GM23338 (cell line): ENCODE results near the gene TRIP4. TPM values are rescaled to one million over a fixed set of nuclear protein-coding genes. Genes with fewer than 3 reads are reported as not detected.

Experiments used
- ATAC-seq: fragments of 200-7000 bp; cut with Tn5 transposase; 3 replicates; pipeline ENCODE4 v1.9.1; 2020
- DNase-seq: peaks from one replicate; pipeline ENCODE4 v3.0.0-alpha.2; 2015; ENCODE audit warnings: low spot score
- H2AFZ ChIP-seq: fragments of 200-600 bp; sonication (generic); 2 replicates; pipeline ENCODE4 v1.8.0; 2016; ENCODE audit warnings: antibody characterized with exemption, mild to moderate bottlenecking, moderate library complexity
- H3F3A ChIP-seq: fragments of 200-600 bp; sonication (generic); replicated peaks from 2 replicates; pipeline ENCODE4 v1.8.0; 2017; ENCODE audit warnings: antibody characterized with exemption, mixed run types, low read depth
- H3K27ac ChIP-seq: fragments of 200-600 bp; sonication (generic); 2 replicates; pipeline ENCODE4 v1.6.1; 2016; ENCODE audit warnings: low read depth
- H3K27me3 ChIP-seq: fragments of 200-600 bp; sonication (generic); 2 replicates; pipeline ENCODE4 v1.8.0; 2016; ENCODE audit warnings: mild to moderate bottlenecking, mixed run types, moderate library complexity; ENCODE audit not compliant: insufficient read depth
- H3K36me3 ChIP-seq: fragments of 200-600 bp; sonication (generic); 2 replicates; pipeline ENCODE4 v1.8.0; 2016; ENCODE audit warnings: mild to moderate bottlenecking; ENCODE audit not compliant: insufficient read depth
- H3K4me1 ChIP-seq: fragments of 200-600 bp; sonication (generic); 2 replicates; pipeline ENCODE4 v1.8.0; 2016; ENCODE audit warnings: mild to moderate bottlenecking, moderate library complexity; ENCODE audit not compliant: insufficient read depth
- H3K4me2 ChIP-seq: fragments of 200-600 bp; sonication (generic); 2 replicates; pipeline ENCODE4 v1.7.1; 2017; ENCODE audit warnings: mixed run types
- H3K4me3 ChIP-seq: fragments of 200-600 bp; sonication (generic); 2 replicates; pipeline ENCODE4 v1.6.1; 2016; ENCODE audit warnings: mixed run types
- H3K79me2 ChIP-seq: fragments of 200-600 bp; sonication (generic); replicated peaks from 2 replicates; pipeline ENCODE4 v1.8.0; 2017; ENCODE audit warnings: mild to moderate bottlenecking; ENCODE audit not compliant: insufficient read depth
- H3K9me2 ChIP-seq: fragments of 200-600 bp; sonication (generic); 2 replicates; pipeline ENCODE4 v1.8.0; 2017; ENCODE audit not compliant: insufficient read depth
- H4K20me1 ChIP-seq: fragments of 200-600 bp; sonication (generic); replicated peaks from 2 replicates; pipeline ENCODE4 v1.8.0; 2017; ENCODE audit warnings: mild to moderate bottlenecking; ENCODE audit not compliant: insufficient read depth
- H3K27ac Mint-ChIP-seq: 2 replicates; pipeline ENCODE4 v1.8.0; 2020; ENCODE audit warnings: inconsistent platforms, mild to moderate bottlenecking, moderate library complexity, mixed read lengths
- H3K27me3 Mint-ChIP-seq: 3 replicates; pipeline ENCODE4 v1.8.0; 2022; ENCODE audit warnings: low read depth, mild to moderate bottlenecking, moderate library complexity, mixed read lengths, inconsistent platforms; ENCODE audit not compliant: insufficient read depth, poor library complexity
- H3K36me3 Mint-ChIP-seq: 3 replicates; pipeline ENCODE4 v1.8.0; 2021; ENCODE audit warnings: low read depth, mild to moderate bottlenecking, inconsistent platforms, moderate library complexity, mixed read lengths
- H3K4me1 Mint-ChIP-seq: 3 replicates; pipeline ENCODE4 v1.8.0; 2020; ENCODE audit warnings: mild to moderate bottlenecking, inconsistent platforms, mixed read lengths
- H3K4me3 Mint-ChIP-seq: 3 replicates; pipeline ENCODE4 v1.8.0; 2021; ENCODE audit warnings: moderate library complexity, mild to moderate bottlenecking, inconsistent platforms, mixed read lengths
- H3K9me3 Mint-ChIP-seq: 3 replicates; pipeline ENCODE4 v1.8.0; 2020; ENCODE audit warnings: moderate library complexity, mild to moderate bottlenecking, inconsistent platforms, mixed read lengths
- CREB1 ChIP-seq: fragments of 250-450 bp; sonication (Bioruptor Pico); IDR thresholded peaks from 2 replicates; pipeline ENCODE4 v1.5.0; 2020; ENCODE audit warnings: low read depth, mild to moderate bottlenecking, moderate library complexity
- ETS1 ChIP-seq: IDR thresholded peaks from 2 replicates; pipeline ENCODE4 v1.6.1; 2016; ENCODE audit warnings: antibody characterized with exemption
- EZH2 ChIP-seq: fragments of 200-600 bp; sonication (generic); IDR thresholded peaks from one replicate; pipeline ENCODE4 v1.8.0; 2017; ENCODE audit warnings: antibody characterized with exemption, mild to moderate bottlenecking, low read depth; ENCODE audit not compliant: unreplicated experiment
- EZH2phosphoT487 ChIP-seq: fragments of 200-600 bp; sonication (generic); IDR thresholded peaks from one replicate; pipeline ENCODE4 v1.8.1; 2018; ENCODE audit warnings: antibody characterized with exemption; ENCODE audit not compliant: unreplicated experiment
- JUNB ChIP-seq: IDR thresholded peaks from one replicate; pipeline ENCODE4 v1.6.1; 2016; ENCODE audit warnings: antibody characterized with exemption; ENCODE audit not compliant: unreplicated experiment
- NANOG ChIP-seq: IDR thresholded peaks from 2 replicates; pipeline ENCODE4 v1.6.1; 2016; ENCODE audit warnings: antibody characterized with exemption, borderline replicate concordance
- POLR2AphosphoS5 ChIP-seq: IDR thresholded peaks from 2 replicates; pipeline ENCODE4 v1.6.1; 2016; ENCODE audit warnings: antibody characterized with exemption, low read depth
- REST ChIP-seq: IDR thresholded peaks from one replicate; pipeline ENCODE4 v1.6.1; 2018; ENCODE audit warnings: antibody characterized with exemption; ENCODE audit not compliant: unreplicated experiment
- STAT1 ChIP-seq: IDR thresholded peaks from one replicate; pipeline ENCODE4 v1.6.1; 2016; ENCODE audit warnings: antibody characterized with exemption; ENCODE audit not compliant: unreplicated experiment
- ZNF114 ChIP-seq: fragments of 250-450 bp; sonication (Bioruptor Pico); IDR thresholded peaks from 2 replicates; pipeline ENCODE4 v1.5.0; 2020; ENCODE audit warnings: mild to moderate bottlenecking, moderate library complexity
- ZNF331 ChIP-seq: fragments of 250-450 bp; sonication (Bioruptor Pico); IDR thresholded peaks from 2 replicates; pipeline ENCODE4 v1.5.0; 2020; ENCODE audit warnings: low read depth, mild to moderate bottlenecking, moderate library complexity
- ZNF462 ChIP-seq: fragments of 250-450 bp; sonication (Bioruptor Pico); IDR thresholded peaks from 2 replicates; pipeline ENCODE4 v1.5.0; 2020; ENCODE audit warnings: mild to moderate bottlenecking, moderate library complexity
- polyA plus RNA-seq: library from polyadenylated mRNA; unstranded; fragments of >200 nt; fragmentation: Nextera tagmentation; extraction: Ambion mirVana; gene quantifications from 2 replicates; pipeline ENCODE4 v1.2.1, GENCODE V29; 2016
- total RNA-seq: library from RNA; depleted of rRNA; stranded (reverse); fragments of >200 nt; shearing (Covaris generic); gene quantifications from 2 replicates; pipeline ENCODE4 v1.2.3, GENCODE V29; 2014

The TRIP4 gene
- total and polyA plus RNA-seq, 2 experiments from 2014 or later: 10.3 to 16.0 TPM

DNA sequence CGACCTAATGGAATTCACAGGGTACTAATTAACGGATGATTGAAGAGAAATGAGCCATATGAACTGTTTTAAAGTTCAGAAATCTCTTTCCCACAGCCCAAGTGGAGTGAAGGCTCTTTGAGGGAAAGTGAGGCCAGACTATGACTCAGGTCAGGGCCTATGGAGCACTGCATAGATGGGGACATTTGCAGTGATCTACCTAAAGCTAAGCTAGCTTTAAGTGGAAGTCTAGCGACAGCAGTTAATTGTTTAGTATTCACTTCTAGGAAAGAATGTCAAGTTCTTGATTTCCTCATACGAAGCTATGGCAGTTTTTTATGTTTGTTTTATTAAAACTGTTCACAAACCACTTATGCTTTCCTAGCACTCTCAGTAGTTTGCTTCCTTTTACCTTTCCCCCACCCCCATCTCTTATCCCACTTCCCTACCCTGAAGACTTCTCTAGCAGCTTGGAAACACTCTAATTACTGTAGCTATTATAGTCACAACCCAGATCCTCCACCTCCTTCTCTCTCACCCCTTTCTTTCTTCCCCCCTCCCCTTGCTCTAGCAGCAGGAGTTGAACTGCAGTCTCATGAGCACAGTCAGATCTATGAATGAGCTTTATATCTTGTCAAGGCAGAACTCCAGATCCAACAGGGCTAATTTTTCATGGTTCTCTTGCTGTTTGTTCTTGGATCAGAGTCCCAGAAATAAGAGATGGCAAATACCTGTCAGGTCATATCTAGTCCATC, 78.9 kb downstream of the TRIP4 start:
- Histone ChIP-seq H2AFZ (no peak overlapping the region), H3K4me3 (no peak overlapping the region), H3K4me1 (peaks cover 43% of the 10 kb centered on the region), H3F3A (peaks cover 5% of the 10 kb centered on the region; the same call in 1 of the 2 replicates), H4K20me1 (peaks cover 77% of the 10 kb centered on the region), H3K9me2 (no peaks in the 10 kb centered on the region), H3K27me3 (no peaks in the 10 kb centered on the region), H3K36me3 (no peaks in the 10 kb centered on the region), H3K4me2 (peak overlapping the region; percentile 44), H3K27ac (peak overlapping the region; percentile 68; the same call in 1 of the 2 replicates), H3K79me2 (peaks cover 100% of the 10 kb centered on the region)
- TF ChIP-seq CREB1 (CRISPR knock-in tag) (no peak), POLR2AphosphoS5 (no peak), ZNF114 (no peak), JUNB (no peak), EZH2 (no peak), ZNF331 (CRISPR knock-in tag) (no peak), REST (no peak), ZNF462 (no peak), NANOG (no peak), STAT1 (no peak), EZH2phosphoT487 (no peak), ETS1 (no peak)
- H3K36me3 Mint-ChIP-seq: peaks cover 6% of the 10 kb centered on the region
- peak overlapping the region; percentile 72 for H3K27ac Mint-ChIP-seq
- DNase-seq (peak; percentile 34), ATAC-seq (peak; percentile 65)
- no peak overlapping the region for H3K4me3 Mint-ChIP-seq
- H3K9me3 Mint-ChIP-seq: no peaks in the 10 kb centered on the region
- H3K4me1 Mint-ChIP-seq: peaks cover 42% of the 10 kb centered on the region
- no peaks in the 10 kb centered on the region for H3K27me3 Mint-ChIP-seq
